ENCODE data around the gene UCP3. TPM values are rescaled to one million over a fixed set of nuclear protein-coding genes. Genes with fewer than 3 reads are reported as not detected.

Gene UCP3
- total RNA-seq, 1 donor from 2014 or later, result not detected

DNA sequence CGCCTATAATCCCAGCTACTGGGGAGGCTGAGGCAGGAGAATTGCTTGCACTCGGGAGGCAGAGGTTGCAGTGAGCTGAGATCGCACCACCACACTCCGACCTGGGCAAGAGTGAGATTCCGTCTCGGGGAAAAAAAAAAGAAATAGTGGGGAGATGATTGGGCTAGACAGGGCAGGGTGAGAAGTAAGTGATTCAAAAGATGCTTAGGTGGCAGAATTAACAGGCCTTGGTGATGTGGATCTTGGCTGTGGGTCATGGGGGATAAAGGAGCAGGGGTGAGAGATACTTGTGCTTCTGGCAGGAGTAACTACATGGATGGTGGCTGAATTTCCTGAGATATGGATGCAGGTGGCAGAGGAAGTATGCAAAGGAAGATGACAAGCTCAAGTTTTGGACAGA is 13.1 kb upstream of the UCP3 start:
- no peak overlapping the region for H3K4me3 ChIP-seq
- DNase-seq (ENCODE audit: low spot score in 2 of 2), result no peak
- H3K9me3 ChIP-seq, result no peaks in the 10 kb centered on the region
- H3K4me1 ChIP-seq, result peaks cover 4 to 24% of the 10 kb centered on the region in 2 donors
- H3K27me3 ChIP-seq, result no peaks in the 10 kb centered on the region
- no peak overlapping the region for H3K27ac ChIP-seq
- intact Hi-C loops (cut with DNase I), result no loop called here
- peaks cover 0 to 2% of the 10 kb centered on the region in 2 donors for H3K36me3 ChIP-seq
- TF ChIP-seq, protein P1, sequence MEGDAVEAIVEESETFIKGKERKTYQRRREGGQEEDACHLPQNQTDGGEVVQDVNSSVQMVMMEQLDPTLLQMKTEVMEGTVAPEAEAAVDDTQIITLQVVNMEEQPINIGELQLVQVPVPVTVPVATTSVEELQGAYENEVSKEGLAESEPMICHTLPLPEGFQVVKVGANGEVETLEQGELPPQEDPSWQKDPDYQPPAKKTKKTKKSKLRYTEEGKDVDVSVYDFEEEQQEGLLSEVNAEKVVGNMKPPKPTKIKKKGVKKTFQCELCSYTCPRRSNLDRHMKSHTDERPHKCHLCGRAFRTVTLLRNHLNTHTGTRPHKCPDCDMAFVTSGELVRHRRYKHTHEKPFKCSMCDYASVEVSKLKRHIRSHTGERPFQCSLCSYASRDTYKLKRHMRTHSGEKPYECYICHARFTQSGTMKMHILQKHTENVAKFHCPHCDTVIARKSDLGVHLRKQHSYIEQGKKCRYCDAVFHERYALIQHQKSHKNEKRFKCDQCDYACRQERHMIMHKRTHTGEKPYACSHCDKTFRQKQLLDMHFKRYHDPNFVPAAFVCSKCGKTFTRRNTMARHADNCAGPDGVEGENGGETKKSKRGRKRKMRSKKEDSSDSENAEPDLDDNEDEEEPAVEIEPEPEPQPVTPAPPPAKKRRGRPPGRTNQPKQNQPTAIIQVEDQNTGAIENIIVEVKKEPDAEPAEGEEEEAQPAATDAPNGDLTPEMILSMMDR (IDR thresholded peaks at IDR 0.05), result no peak

- Histone ChIP-seq H3K27me3 (no peaks in the 10 kb centered on the region), H3K27ac (peak overlapping the region; percentile 73 to 80), H3K36me3 (peaks cover 0 to 10% of the 10 kb centered on the region in 2 donors), H3K4me1 (peaks cover 4 to 24% of the 10 kb centered on the region in 2 donors), H3K9me3 (no peaks in the 10 kb centered on the region), H3K4me3 (no peak overlapping the region)
- DNase-seq (ENCODE audit: low spot score in 2 of 2), result no peak
- TF ChIP-seq, protein P1 (IDR thresholded peaks at IDR 0.05), result no peak
- intact Hi-C loops (cut with DNase I), result no loop called here
Observed at GRCh38 chr11:74020539-74020938, 11.7 kb upstream of the UCP3 start.

DNA sequence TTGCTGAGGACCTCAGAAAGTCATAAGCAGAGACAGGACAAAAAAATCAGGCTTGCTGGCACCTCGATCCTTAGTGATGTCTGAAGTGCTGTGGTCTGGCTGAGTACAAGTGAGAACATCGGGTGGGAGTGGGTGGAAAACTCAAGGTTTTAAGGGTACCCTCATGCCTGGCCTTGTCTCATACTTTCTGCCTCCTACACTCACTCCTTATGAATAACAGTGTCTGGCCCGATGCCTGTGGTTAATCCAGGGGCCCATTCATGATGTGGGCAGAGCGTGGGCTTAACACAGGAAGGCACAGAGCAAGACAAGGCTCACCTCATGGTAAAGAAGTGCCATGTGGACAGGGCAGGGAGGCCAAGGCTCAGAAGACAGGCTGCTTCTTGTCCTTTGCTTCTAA is 11.0 kb upstream of the UCP3 start:
- Histone ChIP-seq H3K27ac (peak overlapping the region; percentile 73 to 80), H3K4me3 (no peak overlapping the region), H3K4me1 (peaks cover 4 to 21% of the 10 kb centered on the region in 2 donors), H3K36me3 (peaks cover 0 to 10% of the 10 kb centered on the region in 2 donors), H3K27me3 (no peaks in the 10 kb centered on the region), H3K9me3 (no peaks in the 10 kb centered on the region)
- intact Hi-C loops (cut with DNase I), result no loop called here
- DNase-seq (ENCODE audit: low spot score in 2 of 2), result no peak
- TF ChIP-seq, protein P1 (IDR thresholded peaks at IDR 0.05), result no peak

- no peaks in the 10 kb centered on the region for H3K27me3 ChIP-seq
- TF ChIP-seq, protein P1 (IDR thresholded peaks at IDR 0.05), result no peak
- peaks cover 4 to 15% of the 10 kb centered on the region in 2 donors for H3K4me1 ChIP-seq
- H3K9me3 ChIP-seq, result no peaks in the 10 kb centered on the region
- peaks cover 0 to 10% of the 10 kb centered on the region in 2 donors for H3K36me3 ChIP-seq
- H3K4me3 ChIP-seq, result no peak overlapping the region
- intact Hi-C loops (cut with DNase I), result no loop called here
- no peak for DNase-seq (ENCODE audit: low spot score in 2 of 2)
- peak overlapping the region; percentile 73 to 80 for H3K27ac ChIP-seq
Observed at GRCh38 chr11:74019104-74019738, 10.3 kb upstream of the UCP3 start.

GRCh38 chr11:74018331-74019005 is 9.6 kb upstream of the UCP3 start:
- intact Hi-C loops (cut with DNase I), result no loop called here
- peaks cover 0 to 16% of the 10 kb centered on the region in 2 donors for H3K36me3 ChIP-seq
- TF ChIP-seq, protein P1 (IDR thresholded peaks at IDR 0.05), result no peak
- H3K4me1 ChIP-seq, result peaks cover 4 to 15% of the 10 kb centered on the region in 2 donors
- no peaks in the 10 kb centered on the region for H3K27me3 ChIP-seq
- peak overlapping the region; percentile 73 to 80 for H3K27ac ChIP-seq
- DNase-seq (ENCODE audit: low spot score in 2 of 2), result peak; percentile 75 to 95
- H3K9me3 ChIP-seq, result no peaks in the 10 kb centered on the region
- no peak overlapping the region for H3K4me3 ChIP-seq

All from ascending aorta (tissue), 2 donors.